Astrocyte (in vitro differentiated cells and primary cell): ENCODE measurements around the gene CDC42BPA.

Source experiments
- CTCF ChIP-seq: IDR thresholded peaks from 2 replicates; pipeline ENCODE4 v1.5.1; 2011; ENCODE audit warnings: low read depth, mild to moderate bottlenecking, inconsistent platforms, low read length, moderate library complexity; ENCODE audit not compliant: insufficient read depth
- EZH2 ChIP-seq: IDR thresholded peaks from 2 replicates; pipeline ENCODE4 v1.6.1; 2012; ENCODE audit warnings: mild to moderate bottlenecking, low read length, inconsistent platforms; ENCODE audit not compliant: insufficient read depth

- TF ChIP-seq CTCF (no peak), EZH2 (no peak)
These were observed 136.3 kb downstream of the CDC42BPA start for GRCh38 chr1:227182012-227182411.
